Upper lobe of left lung (tissue), 6 donors: Measurements from ENCODE around the gene ARAP1. TPM values are rescaled to one million over a fixed set of nuclear protein-coding genes. Genes with fewer than 3 reads are reported as not detected.
A peak's percentile ranks its signal among the peaks of the same experiment; 100 is the strongest.
"Not testable (repeated sequence)": the region's sequence is repeated elsewhere in the genome, so short reads cannot be mapped to it uniquely, and the experiment has no call there.

Experiments
- ATAC-seq, 2 donors: fragments of 200-7000 bp; cut with Tn5 transposase; one replicate each; pipeline ENCODE4 v1.9.1; 2022; ENCODE audit warnings: mild to moderate bottlenecking in 2 of 2, moderate library complexity in 2 of 2; ENCODE audit not compliant: low FRiP score in 2 of 2
- DNase-seq, 2 donors: peaks; one replicate each; pipeline ENCODE4 v3.0.0-alpha.2; 2019 to 2020
- H3K27ac ChIP-seq, 4 donors: fragments of 200-600 bp; sonication (generic); one replicate each; pipeline ENCODE4 v1.5.1; 2016 to 2019
- H3K27me3 ChIP-seq, 4 donors: fragments of 200-600 bp; sonication (generic); one replicate each; pipeline ENCODE4 v1.5.1; 2017 to 2019
- H3K36me3 ChIP-seq, 4 donors: fragments of 200-600 bp; sonication (generic); one replicate each; pipeline ENCODE4 v1.5.1; 2016 to 2019
- H3K4me1 ChIP-seq, 4 donors: fragments of 200-600 bp; sonication (generic); one replicate each; pipeline ENCODE4 v1.5.1; 2018 to 2019
- H3K4me3 ChIP-seq, 4 donors: fragments of 200-600 bp; sonication (generic); one replicate each; pipeline ENCODE4 v1.5.1; 2017 to 2019; ENCODE audit warnings: mild to moderate bottlenecking in 2 of 4, moderate library complexity in 1 of 4
- H3K9me3 ChIP-seq, 4 donors: fragments of 200-600 bp; sonication (generic); one replicate each; pipeline ENCODE4 v1.5.1; 2018 to 2019
- EP300 ChIP-seq, 4 donors: sonication (generic); formaldehyde crosslinking; IDR thresholded peaks; one replicate each; pipeline ENCODE4 v1.5.1; 2017; ENCODE audit warnings: antibody characterized with exemption in 4 of 4, control low read depth in 2 of 4
- POLR2A ChIP-seq, 4 donors: fragments of 450-650 bp; IDR thresholded peaks; one replicate each; pipeline ENCODE4 v1.5.1; 2016 to 2017; ENCODE audit warnings: antibody characterized with exemption in 4 of 4, mild to moderate bottlenecking in 2 of 4
- POLR2AphosphoS5 ChIP-seq, 2 donors: sonication (generic); formaldehyde crosslinking; IDR thresholded peaks; one replicate each; pipeline ENCODE4 v1.5.1; 2017; ENCODE audit warnings: antibody characterized with exemption in 2 of 2
- WGBS, 2 donors: methylation state at CpG; one replicate each; pipeline ENCODE4 v1.1.5; 2017 to 2018; 5-methylcytosine and 5-hydroxymethylcytosine counted together
- total RNA-seq, 6 donors: library from RNA; depleted of rRNA in 4 of 6; stranded (reverse); fragments of >200 nt in 4 of 6; gene quantifications; one replicate each; pipeline versions ENCODE4 v1.1.0 to v1.2.1, GENCODE V29; 2016 to 2021
- TF ChIP-seq, protein P1 (sequence below), 6 experiments: fragments of 450-650 bp in 4 of 6; fragments of 200-600 bp in 2 of 6; sonication (generic) in 2 of 6; IDR thresholded peaks; one replicate each; pipeline ENCODE4 v1.5.1; 2016 to 2019; ENCODE audit warnings: antibody characterized with exemption in 6 of 6
- donor health status: DM: no; HTN: no; CAD: no; lungs with moderate emphysema.
- donor health status: DM: no; HTN: yes; CAD: no; lungs with severe emphysema.

Gene ARAP1
- total RNA-seq, 6 donors from 2014 or later: 217 to 1,154 (median 269) TPM

DNA sequence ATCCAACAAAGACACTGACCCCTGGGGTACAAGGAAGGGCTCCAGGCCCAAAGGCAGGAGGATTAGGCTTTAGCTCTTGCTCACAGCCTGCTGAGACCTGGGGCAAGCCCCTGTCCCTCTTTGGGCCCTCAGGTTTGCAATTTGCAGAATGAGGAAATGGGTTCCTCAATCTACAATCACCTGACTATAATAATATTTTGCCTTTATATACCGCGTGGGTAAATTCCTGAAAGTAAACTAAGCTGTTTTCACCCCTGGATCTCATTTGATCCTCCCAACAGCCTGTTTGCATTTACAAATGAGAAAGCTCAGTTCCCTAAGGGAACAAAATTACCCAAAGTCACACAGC is 40.8 kb upstream of the ARAP1 start:
- peak overlapping the region in 3 of 4 donors; percentile 55 to 71 (median 60) for H3K4me3 ChIP-seq
- no peaks in the 10 kb centered on the region for H3K9me3 ChIP-seq
- peaks cover 21 to 46% (median 43%) of the 10 kb centered on the region in 4 donors for H3K4me1 ChIP-seq
- ATAC-seq (no peak), DNase-seq (no peak)
- WGBS, 2 donors: 51 to 63% methylated on average over 2 of the region's 2 CpGs
- TF ChIP-seq, protein P1, sequence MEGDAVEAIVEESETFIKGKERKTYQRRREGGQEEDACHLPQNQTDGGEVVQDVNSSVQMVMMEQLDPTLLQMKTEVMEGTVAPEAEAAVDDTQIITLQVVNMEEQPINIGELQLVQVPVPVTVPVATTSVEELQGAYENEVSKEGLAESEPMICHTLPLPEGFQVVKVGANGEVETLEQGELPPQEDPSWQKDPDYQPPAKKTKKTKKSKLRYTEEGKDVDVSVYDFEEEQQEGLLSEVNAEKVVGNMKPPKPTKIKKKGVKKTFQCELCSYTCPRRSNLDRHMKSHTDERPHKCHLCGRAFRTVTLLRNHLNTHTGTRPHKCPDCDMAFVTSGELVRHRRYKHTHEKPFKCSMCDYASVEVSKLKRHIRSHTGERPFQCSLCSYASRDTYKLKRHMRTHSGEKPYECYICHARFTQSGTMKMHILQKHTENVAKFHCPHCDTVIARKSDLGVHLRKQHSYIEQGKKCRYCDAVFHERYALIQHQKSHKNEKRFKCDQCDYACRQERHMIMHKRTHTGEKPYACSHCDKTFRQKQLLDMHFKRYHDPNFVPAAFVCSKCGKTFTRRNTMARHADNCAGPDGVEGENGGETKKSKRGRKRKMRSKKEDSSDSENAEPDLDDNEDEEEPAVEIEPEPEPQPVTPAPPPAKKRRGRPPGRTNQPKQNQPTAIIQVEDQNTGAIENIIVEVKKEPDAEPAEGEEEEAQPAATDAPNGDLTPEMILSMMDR (IDR thresholded peaks at IDR 0.05): no peak
- TF ChIP-seq POLR2AphosphoS5 (IDR thresholded peaks at IDR 0.05) (no peak), EP300 (IDR thresholded peaks at IDR 0.05) (no peak), POLR2A (IDR thresholded peaks at IDR 0.05) (no peak)
- H3K36me3 ChIP-seq: no peaks in the 10 kb centered on the region
- H3K27me3 ChIP-seq: no peaks in the 10 kb centered on the region
- peak overlapping the region; percentile 66 to 95 (median 88) for H3K27ac ChIP-seq

DNA sequence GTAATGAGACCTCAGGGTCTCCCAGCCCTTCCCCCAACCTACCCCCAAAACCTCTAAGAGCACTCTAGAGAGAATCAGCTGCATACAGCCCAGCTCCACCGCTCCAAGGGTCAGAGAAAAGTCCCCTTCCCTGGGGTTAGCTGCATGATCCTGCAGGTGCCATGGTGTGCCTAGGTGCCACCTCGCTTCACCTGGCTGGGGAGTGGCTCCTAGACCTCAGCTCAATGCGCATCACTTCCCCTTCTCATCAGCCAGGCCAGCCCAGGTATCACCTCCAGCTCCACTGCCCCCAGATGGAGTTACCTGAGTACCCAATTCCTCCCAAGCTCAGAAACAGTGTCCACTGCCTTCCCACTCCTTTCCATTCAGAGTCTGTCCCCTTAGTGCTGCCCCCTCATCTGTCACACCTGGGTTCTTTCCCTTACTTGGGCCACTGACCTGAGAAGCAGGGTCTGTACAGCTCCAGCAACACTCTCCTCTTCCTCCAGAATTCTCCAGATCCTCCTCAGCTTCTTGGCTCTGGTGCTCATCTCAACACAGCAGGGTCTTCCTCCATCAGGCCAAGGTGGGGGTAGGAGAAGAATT is 40.3 kb upstream of the ARAP1 start:
- 96 to 100% methylated on average over 3 of the region's 3 CpGs for WGBS, 2 donors
- Histone ChIP-seq H3K27ac (peak overlapping the region in 2 of 4 donors; percentile 89 to 95), H3K27me3 (no peaks in the 10 kb centered on the region), H3K9me3 (no peaks in the 10 kb centered on the region), H3K4me3 (no peak overlapping the region), H3K36me3 (no peaks in the 10 kb centered on the region), H3K4me1 (peaks cover 24 to 50% (median 48%) of the 10 kb centered on the region in 4 donors)
- DNase-seq: no peak
- ATAC-seq: no peak
- TF ChIP-seq POLR2AphosphoS5 (IDR thresholded peaks at IDR 0.05) (no peak), POLR2A (IDR thresholded peaks at IDR 0.05) (no peak), EP300 (IDR thresholded peaks at IDR 0.05) (no peak)
- TF ChIP-seq, protein P1 (IDR thresholded peaks at IDR 0.05): no peak

GRCh38 chr11:72791228-72791627 is 39.0 kb upstream of the ARAP1 start:
- DNase-seq, H3K27me3 ChIP-seq, H3K36me3 ChIP-seq, ATAC-seq, H3K9me3 ChIP-seq, H3K4me3 ChIP-seq: not testable (repeated sequence)
- Histone ChIP-seq H3K4me1 (peaks cover 34 to 63% (median 60%) of the 10 kb centered on the region in 4 donors), H3K27ac (peak overlapping the region in 2 of 4 donors; percentile 3 to 26)
- 77 to 81% methylated on average over 7 of the region's 7 CpGs for WGBS, 2 donors

DNA sequence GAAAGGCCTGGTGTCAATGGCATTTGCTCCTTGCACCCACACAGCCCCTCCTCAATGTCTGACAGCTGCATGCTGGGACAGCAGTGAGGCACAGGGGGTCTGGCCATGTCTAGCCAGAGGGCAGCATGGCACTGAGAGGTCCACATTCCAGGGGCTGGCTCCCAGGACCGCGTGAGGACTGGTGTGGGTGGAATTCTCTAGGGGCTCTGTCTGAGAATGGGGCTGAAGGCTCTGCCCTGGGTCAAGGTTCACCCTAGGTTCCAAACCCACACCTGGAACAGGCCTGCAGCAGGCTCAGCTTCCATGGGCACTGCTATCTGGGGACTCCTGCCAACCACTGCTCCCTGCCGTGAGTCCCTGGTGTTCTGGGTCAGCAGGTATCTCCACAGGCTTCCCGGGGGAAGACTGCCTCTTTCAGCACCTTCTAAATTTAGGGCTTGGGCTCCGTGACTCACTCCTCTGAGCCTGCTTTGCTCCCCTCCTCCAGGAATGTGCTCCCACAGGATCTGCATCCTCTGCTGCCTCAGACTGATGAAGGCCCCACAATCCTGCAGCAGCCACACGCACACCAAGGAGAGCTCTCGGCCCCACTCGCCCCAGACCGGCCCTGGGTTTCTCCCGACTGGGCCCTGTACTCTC is 37.4 kb upstream of the ARAP1 start:
- H3K27ac ChIP-seq: peak overlapping the region in 2 of 4 donors; percentile 40 to 81
- TF ChIP-seq, protein P1 (IDR thresholded peaks at IDR 0.05): no peak
- TF ChIP-seq POLR2A (IDR thresholded peaks at IDR 0.05) (no peak), EP300 (IDR thresholded peaks at IDR 0.05) (no peak), POLR2AphosphoS5 (IDR thresholded peaks at IDR 0.05) (no peak)
- no peak overlapping the region for H3K4me3 ChIP-seq
- 77 to 78% methylated on average over 7 to 10 of the region's 10 CpGs for WGBS, 2 donors
- ATAC-seq (no peak), DNase-seq (peak in 1 of 2 donors; percentile 45)
- H3K4me1 ChIP-seq: peaks cover 32 to 70% (median 63%) of the 10 kb centered on the region in 4 donors
- H3K36me3 ChIP-seq: no peaks in the 10 kb centered on the region
- H3K9me3 ChIP-seq: no peaks in the 10 kb centered on the region
- no peaks in the 10 kb centered on the region for H3K27me3 ChIP-seq

GRCh38 chr11:72788241-72788640 is 36.0 kb upstream of the ARAP1 start:
- Histone ChIP-seq H3K27me3 (no peaks in the 10 kb centered on the region), H3K4me3 (no peak overlapping the region), H3K4me1 (peaks cover 25 to 62% (median 54%) of the 10 kb centered on the region in 4 donors), H3K9me3 (no peaks in the 10 kb centered on the region), H3K36me3 (no peaks in the 10 kb centered on the region), H3K27ac (peak overlapping the region in 2 of 4 donors; percentile 81 to 83)
- TF ChIP-seq POLR2AphosphoS5 (IDR thresholded peaks at IDR 0.05) (no peak), POLR2A (IDR thresholded peaks at IDR 0.05) (no peak), EP300 (IDR thresholded peaks at IDR 0.05) (no peak)
- TF ChIP-seq, protein P1 (IDR thresholded peaks at IDR 0.05): no peak
- WGBS, 2 donors: 56 to 75% methylated on average over 7 of the region's 7 CpGs
- DNase-seq: no peak
- ATAC-seq: peak in 1 of 2 donors; percentile 22
